Gastroesophageal sphincter (tissue), 3 donors: ENCODE results near the gene DBF4B.

Experiments
- EP300 ChIP-seq: sonication (generic); formaldehyde crosslinking; IDR thresholded peaks from one replicate; pipeline ENCODE4 v1.6.1; 2017; ENCODE audit warnings: antibody characterized with exemption, mild to moderate bottlenecking
- POLR2AphosphoS5 ChIP-seq: sonication (generic); formaldehyde crosslinking; IDR thresholded peaks from one replicate; pipeline ENCODE4 v1.6.1; 2017; ENCODE audit warnings: antibody characterized with exemption
- TF ChIP-seq, protein P1 (sequence below), 4 experiments: fragments of 200-600 bp in 2 of 4; fragments of 450-650 bp in 2 of 4; sonication (generic) in 1 of 4; IDR thresholded peaks; one replicate each; pipeline ENCODE4 v1.5.1; 2017 to 2019; ENCODE audit warnings: antibody characterized with exemption in 4 of 4, mild to moderate bottlenecking in 2 of 4, moderate library complexity in 2 of 4

- TF ChIP-seq, protein P1, sequence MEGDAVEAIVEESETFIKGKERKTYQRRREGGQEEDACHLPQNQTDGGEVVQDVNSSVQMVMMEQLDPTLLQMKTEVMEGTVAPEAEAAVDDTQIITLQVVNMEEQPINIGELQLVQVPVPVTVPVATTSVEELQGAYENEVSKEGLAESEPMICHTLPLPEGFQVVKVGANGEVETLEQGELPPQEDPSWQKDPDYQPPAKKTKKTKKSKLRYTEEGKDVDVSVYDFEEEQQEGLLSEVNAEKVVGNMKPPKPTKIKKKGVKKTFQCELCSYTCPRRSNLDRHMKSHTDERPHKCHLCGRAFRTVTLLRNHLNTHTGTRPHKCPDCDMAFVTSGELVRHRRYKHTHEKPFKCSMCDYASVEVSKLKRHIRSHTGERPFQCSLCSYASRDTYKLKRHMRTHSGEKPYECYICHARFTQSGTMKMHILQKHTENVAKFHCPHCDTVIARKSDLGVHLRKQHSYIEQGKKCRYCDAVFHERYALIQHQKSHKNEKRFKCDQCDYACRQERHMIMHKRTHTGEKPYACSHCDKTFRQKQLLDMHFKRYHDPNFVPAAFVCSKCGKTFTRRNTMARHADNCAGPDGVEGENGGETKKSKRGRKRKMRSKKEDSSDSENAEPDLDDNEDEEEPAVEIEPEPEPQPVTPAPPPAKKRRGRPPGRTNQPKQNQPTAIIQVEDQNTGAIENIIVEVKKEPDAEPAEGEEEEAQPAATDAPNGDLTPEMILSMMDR (IDR thresholded peaks at IDR 0.05) = no peak
- TF ChIP-seq POLR2AphosphoS5 (no peak), EP300 (no peak)
Measured at GRCh38 chr17:44776628-44777393, 68.3 kb downstream of the DBF4B start.
